Mesenchymal stem cell (in vitro differentiated cells and primary cell): ENCODE results near the gene TRPM3.

Experiments
- DNase-seq: peaks from one replicate; pipeline ENCODE4 v3.0.0-alpha.2; 2013
- H2AFZ ChIP-seq: one replicate; pipeline ENCODE4 v1.6.1; 2013; ENCODE audit warnings: low read depth, mild to moderate bottlenecking, control low read depth, inconsistent platforms, low read length, moderate library complexity
- H2AK5ac ChIP-seq: 2 replicates; pipeline ENCODE4 v1.6.1; 2013; ENCODE audit warnings: low read length, moderate library complexity, mild to moderate bottlenecking, inconsistent platforms; ENCODE audit not compliant: severe bottlenecking
- H2BK120ac ChIP-seq: one replicate; pipeline ENCODE4 v1.6.1; 2013; ENCODE audit warnings: low read depth, mild to moderate bottlenecking, inconsistent platforms, low read length, moderate library complexity
- H2BK12ac ChIP-seq, 2 experiments: one replicate each; pipeline ENCODE4 v1.6.1; 2013; ENCODE audit warnings: inconsistent platforms in 2 of 2, low read length in 2 of 2, mild to moderate bottlenecking in 2 of 2, moderate library complexity in 2 of 2, control low read depth in 1 of 2
- H2BK15ac ChIP-seq: one replicate; pipeline ENCODE4 v1.6.1; 2013; ENCODE audit warnings: mild to moderate bottlenecking, low read depth, inconsistent platforms; ENCODE audit not compliant: poor library complexity, severe bottlenecking
- H2BK5ac ChIP-seq: 2 replicates; pipeline ENCODE4 v1.6.1; 2013; ENCODE audit warnings: low read depth, mild to moderate bottlenecking, low read length, control low read depth, inconsistent platforms; ENCODE audit not compliant: poor library complexity, severe bottlenecking
- H3K14ac ChIP-seq, 2 experiments: one replicate each; pipeline ENCODE4 v1.6.1; 2013; ENCODE audit warnings: inconsistent platforms in 2 of 2, low read length in 2 of 2, control low read depth in 1 of 2, mild to moderate bottlenecking in 1 of 2, moderate library complexity in 1 of 2
- H3K18ac ChIP-seq, 2 experiments: one replicate each; pipeline ENCODE4 v1.6.1; 2013; ENCODE audit warnings: inconsistent platforms in 2 of 2, low read length in 2 of 2, control low read depth in 1 of 2, low read depth in 1 of 2, mild to moderate bottlenecking in 1 of 2
- H3K23ac ChIP-seq, 2 experiments: one replicate each; pipeline ENCODE4 v1.6.1; 2013; ENCODE audit warnings: inconsistent platforms in 2 of 2, low read length in 2 of 2, mild to moderate bottlenecking in 2 of 2, moderate library complexity in 2 of 2, control low read depth in 1 of 2
- H3K27ac ChIP-seq: 2 replicates; pipeline ENCODE4 v1.5.1; 2013; ENCODE audit warnings: mild to moderate bottlenecking, moderate library complexity, low read length, control low read depth, inconsistent platforms; ENCODE audit not compliant: poor library complexity, severe bottlenecking
- H3K27me3 ChIP-seq, 2 experiments: 2 replicates each; pipeline versions ENCODE4 v1.6.1 to v1.7.0; 2013; ENCODE audit warnings: low read length in 2 of 2, mild to moderate bottlenecking in 2 of 2, moderate library complexity in 2 of 2, control low read depth in 1 of 2, inconsistent platforms in 1 of 2; ENCODE audit not compliant: control insufficient read depth in 1 of 2, insufficient read depth in 1 of 2
- H3K36me3 ChIP-seq, 2 experiments: 2 replicates each; pipeline versions ENCODE4 v1.6.1 to v1.7.0; 2013; ENCODE audit warnings: low read length in 2 of 2, control low read depth in 1 of 2, inconsistent platforms in 1 of 2, low read depth in 1 of 2, mild to moderate bottlenecking in 1 of 2; ENCODE audit not compliant: insufficient read depth in 2 of 2, control insufficient read depth in 1 of 2
- H3K4ac ChIP-seq, 2 experiments: one replicate each; pipeline ENCODE4 v1.6.1; 2013; ENCODE audit warnings: inconsistent platforms in 2 of 2, low read length in 2 of 2, mild to moderate bottlenecking in 2 of 2, moderate library complexity in 2 of 2, control low read depth in 1 of 2, low read depth in 1 of 2
- H3K4me1 ChIP-seq: 2 replicates; pipeline ENCODE4 v1.6.1; 2013; ENCODE audit warnings: low read depth, low read length, control low read depth; ENCODE audit not compliant: control insufficient read depth, insufficient read depth
- H3K4me2 ChIP-seq: 2 replicates; pipeline ENCODE4 v1.6.1; 2013; ENCODE audit warnings: low read length, mild to moderate bottlenecking, inconsistent platforms; ENCODE audit not compliant: poor library complexity, severe bottlenecking
- H3K4me3 ChIP-seq, 2 experiments: 2 replicates each; pipeline versions ENCODE4 v1.5.1 to v1.7.0; 2013; ENCODE audit warnings: low read length in 2 of 2, mild to moderate bottlenecking in 2 of 2, control low read depth in 1 of 2, low read depth in 1 of 2; ENCODE audit not compliant: insufficient read depth in 1 of 2
- H3K79me1 ChIP-seq: replicated peaks from 2 replicates; pipeline ENCODE4 v1.6.1; 2013; ENCODE audit warnings: mild to moderate bottlenecking, control low read depth, low read length, inconsistent platforms; ENCODE audit not compliant: poor library complexity, severe bottlenecking
- H3K9ac ChIP-seq: 2 replicates; pipeline ENCODE4 v1.7.0; 2013; ENCODE audit warnings: mild to moderate bottlenecking, low read length, moderate library complexity
- H3K9me3 ChIP-seq: 2 replicates; pipeline ENCODE4 v1.7.0; 2013; ENCODE audit warnings: mild to moderate bottlenecking, low read length; ENCODE audit not compliant: control insufficient read depth
- H4K8ac ChIP-seq: one replicate; pipeline ENCODE4 v1.6.1; 2013; ENCODE audit warnings: inconsistent platforms, mild to moderate bottlenecking, low read length, moderate library complexity
- H4K91ac ChIP-seq: one replicate; pipeline ENCODE4 v1.6.1; 2013; ENCODE audit warnings: mild to moderate bottlenecking, low read length, inconsistent platforms
- WGBS: methylation state at CpG from one replicate; pipeline ENCODE4 v1.1.7; 2013; ENCODE audit warnings: mixed read lengths; 5-methylcytosine and 5-hydroxymethylcytosine counted together

TRPM3 gene

GRCh38 chr9:70995511-70995910 lies 125.9 kb downstream of the TRPM3 start:
- H3K4me2 ChIP-seq = no peak overlapping the region
- no peak overlapping the region for H3K14ac ChIP-seq
- no peaks in the 10 kb centered on the region for H3K9me3 ChIP-seq
- no peak overlapping the region for H2AFZ ChIP-seq
- H2BK120ac ChIP-seq = no peak overlapping the region
- H2AK5ac ChIP-seq = no peak overlapping the region
- no peak overlapping the region for H2BK5ac ChIP-seq
- DNase-seq = no peak
- H2BK12ac ChIP-seq = no peak overlapping the region
- H3K27ac ChIP-seq = no peak overlapping the region
- H3K4ac ChIP-seq = no peak overlapping the region
- H3K27me3 ChIP-seq = no peaks in the 10 kb centered on the region
- H3K4me1 ChIP-seq = no peaks in the 10 kb centered on the region
- no peak overlapping the region for H3K18ac ChIP-seq
- no peak overlapping the region for H3K4me3 ChIP-seq
- no peak overlapping the region for H3K23ac ChIP-seq
- H3K36me3 ChIP-seq = no peaks in the 10 kb centered on the region
- no peaks in the 10 kb centered on the region for H3K79me1 ChIP-seq
- 81% methylated on average over 4 of the region's 4 CpGs for whole genome bisulfite sequencing
- H3K9ac ChIP-seq = no peak overlapping the region
- no peak overlapping the region for H4K91ac ChIP-seq
- no peak overlapping the region for H4K8ac ChIP-seq
- no peak overlapping the region for H2BK15ac ChIP-seq

DNA sequence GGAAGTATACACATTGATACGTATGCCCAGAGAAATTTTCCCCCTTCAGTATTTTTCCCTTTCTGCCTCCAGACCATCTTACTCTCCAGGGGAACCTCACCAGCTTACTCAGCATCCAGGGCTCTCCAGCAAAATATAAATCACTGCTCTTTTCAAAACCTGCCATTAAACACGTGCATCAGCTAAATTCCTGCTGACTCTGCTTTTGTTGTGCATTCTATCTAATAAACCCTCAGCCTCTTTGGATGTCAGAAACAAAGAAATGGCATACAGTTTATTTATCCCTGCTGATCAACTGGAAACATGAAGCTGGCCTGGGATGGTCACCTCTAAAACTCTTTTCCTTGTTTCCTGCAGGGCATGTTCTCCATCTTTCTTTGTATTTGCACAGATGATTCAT lies 126.8 kb downstream of the TRPM3 start:
- no peak overlapping the region for H2BK120ac ChIP-seq
- no peak overlapping the region for H3K4ac ChIP-seq
- no peaks in the 10 kb centered on the region for H3K36me3 ChIP-seq
- no peaks in the 10 kb centered on the region for H3K27me3 ChIP-seq
- H3K4me1 ChIP-seq = no peaks in the 10 kb centered on the region
- H3K9ac ChIP-seq = no peak overlapping the region
- DNase-seq = no peak
- H3K79me1 ChIP-seq = no peaks in the 10 kb centered on the region
- WGBS = 42% methylated on average over 2 of the region's 2 CpGs
- H2AFZ ChIP-seq = no peak overlapping the region
- H2BK12ac ChIP-seq = no peak overlapping the region
- no peaks in the 10 kb centered on the region for H3K9me3 ChIP-seq
- no peak overlapping the region for H2AK5ac ChIP-seq
- no peak overlapping the region for H3K18ac ChIP-seq
- H3K4me3 ChIP-seq = no peak overlapping the region
- H4K8ac ChIP-seq = no peak overlapping the region
- H2BK15ac ChIP-seq = no peak overlapping the region
- H2BK5ac ChIP-seq = no peak overlapping the region
- no peak overlapping the region for H3K23ac ChIP-seq
- H4K91ac ChIP-seq = no peak overlapping the region
- H3K4me2 ChIP-seq = no peak overlapping the region
- H3K27ac ChIP-seq = no peak overlapping the region
- no peak overlapping the region for H3K14ac ChIP-seq

GRCh38 chr9:70988551-70988950 lies 132.9 kb downstream of the TRPM3 start:
- no peak overlapping the region for H2BK120ac ChIP-seq

DNA sequence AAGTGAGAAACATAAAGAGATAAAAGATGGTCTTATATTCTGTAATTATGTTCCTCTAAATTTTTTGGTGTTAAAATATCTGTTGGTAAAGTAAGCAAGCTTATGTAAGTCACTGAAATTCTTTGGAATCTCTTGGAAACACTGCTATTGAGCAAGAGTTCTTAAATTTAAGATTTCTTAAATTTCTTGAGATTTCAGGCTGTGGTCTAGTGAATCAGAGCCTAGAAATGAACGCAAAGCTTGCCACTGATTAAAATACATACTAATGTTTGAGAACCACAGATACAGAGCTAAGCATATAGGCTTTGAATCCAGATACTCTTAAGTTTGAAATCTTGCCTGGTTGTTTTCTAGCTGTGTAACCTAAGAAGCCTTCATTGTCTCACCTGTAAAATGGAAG lies 133.4 kb downstream of the TRPM3 start:
- no peak overlapping the region for H2BK12ac ChIP-seq
- H3K14ac ChIP-seq = no peak overlapping the region
- H2AK5ac ChIP-seq = no peak overlapping the region
- no peak overlapping the region for H3K4ac ChIP-seq
- H4K8ac ChIP-seq = no peak overlapping the region
- peak overlapping the region; percentile 40 for H3K9ac ChIP-seq
- H3K36me3 ChIP-seq = no peaks in the 10 kb centered on the region
- no peak overlapping the region for H3K4me2 ChIP-seq
- peak overlapping the region in 1 of 2 experiments; percentile 13 for H3K4me3 ChIP-seq
- no peaks in the 10 kb centered on the region for H3K79me1 ChIP-seq
- no peak overlapping the region for H3K18ac ChIP-seq
- no peak overlapping the region for H4K91ac ChIP-seq
- no peaks in the 10 kb centered on the region for H3K27me3 ChIP-seq
- no peaks in the 10 kb centered on the region for H3K9me3 ChIP-seq
- H2BK15ac ChIP-seq = no peak overlapping the region
- no peak overlapping the region for H2BK5ac ChIP-seq
- no peak overlapping the region for H3K23ac ChIP-seq
- no peak overlapping the region for H3K27ac ChIP-seq
- DNase-seq = peak; percentile 11
- no CpG with 5 or more reads among the region's 1 CpG for WGBS
- H3K4me1 ChIP-seq = no peaks in the 10 kb centered on the region
- no peak overlapping the region for H2AFZ ChIP-seq
- no peak overlapping the region for H2BK120ac ChIP-seq

More at GRCh38 chr9:70988551-70988950, 132.9 kb downstream of the TRPM3 start:
- Histone ChIP-seq H2AK5ac (no peak overlapping the region), H3K23ac (no peak overlapping the region), H3K27me3 (no peaks in the 10 kb centered on the region), H3K14ac (no peak overlapping the region), H3K79me1 (no peaks in the 10 kb centered on the region), H3K4ac (no peak overlapping the region), H2AFZ (no peak overlapping the region), H3K9me3 (no peaks in the 10 kb centered on the region), H4K91ac (no peak overlapping the region), H2BK15ac (no peak overlapping the region), H3K4me1 (no peaks in the 10 kb centered on the region), H3K9ac (peak overlapping the region; percentile 40), H2BK12ac (no peak overlapping the region), H4K8ac (no peak overlapping the region), H3K36me3 (no peaks in the 10 kb centered on the region), H2BK5ac (no peak overlapping the region), H3K27ac (no peak overlapping the region), H3K4me2 (no peak overlapping the region), H3K4me3 (peak overlapping the region in 1 of 2 experiments; percentile 13), H3K18ac (no peak overlapping the region)
- 71% methylated on average over 1 of the region's 1 CpG for WGBS
- no peak for DNase-seq
